COLO829 (cell line): ENCODE results near the gene RCBTB1.
"Not testable (repeated sequence)": the region's sequence is repeated elsewhere in the genome, so short reads cannot be mapped to it uniquely, and the experiment has no call there.

Experiments used
- DNase-seq: peaks from one replicate; pipeline ENCODE4 v3.0.0; 2012; ENCODE audit warnings: low spot score

Gene RCBTB1

GRCh38 chr13:49585220-49586157 lies at the start of gene RCBTB1:
TSS of gene RCBTB1 (minus strand) at chr13:49585558. CDS start at chr13:49567279, 18,279 bp downstream.
- peak; percentile 66 for DNase-seq

GRCh38 chr13:49633710-49634109 lies 48.4 kb upstream of the RCBTB1 start:
- DNase-seq = no peak

DNA sequence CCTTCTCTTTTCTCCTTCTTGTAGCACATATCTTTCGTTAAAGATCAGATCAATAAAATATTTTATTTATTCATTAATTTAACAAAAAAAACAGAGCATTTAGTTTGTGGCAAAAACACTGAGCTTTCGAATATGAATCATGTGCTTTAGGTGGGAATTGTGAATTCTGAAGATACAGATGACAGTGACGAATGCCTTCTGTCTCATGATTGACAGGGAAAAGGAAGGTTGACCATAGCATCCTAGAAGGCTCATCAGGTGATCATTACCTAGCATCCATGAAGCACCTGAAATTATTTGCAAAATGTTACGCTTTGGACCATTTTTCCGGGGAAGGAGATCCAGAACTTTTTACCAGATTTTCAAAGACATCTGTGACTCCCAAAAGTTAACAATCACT lies 46.8 kb upstream of the RCBTB1 start:
- no peak for DNase-seq

DNA sequence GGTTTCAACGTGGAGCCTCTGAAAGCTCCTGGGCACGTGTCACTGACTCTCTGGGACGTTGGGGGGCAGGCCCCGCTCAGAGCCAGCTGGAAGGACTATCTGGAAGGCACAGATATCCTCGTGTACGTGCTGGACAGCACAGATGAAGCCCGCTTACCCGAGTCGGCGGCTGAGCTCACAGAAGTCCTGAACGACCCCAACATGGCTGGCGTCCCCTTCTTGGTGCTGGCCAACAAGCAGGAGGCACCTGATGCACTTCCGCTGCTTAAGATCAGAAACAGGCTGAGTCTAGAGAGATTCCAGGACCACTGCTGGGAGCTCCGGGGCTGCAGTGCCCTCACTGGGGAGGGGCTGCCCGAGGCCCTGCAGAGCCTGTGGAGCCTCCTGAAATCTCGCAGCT lies 45.2 kb upstream of the RCBTB1 start:
- no peak for DNase-seq

- DNase-seq = no peak
Measured at GRCh38 chr13:49629947-49630346, 44.6 kb upstream of the RCBTB1 start.

DNA sequence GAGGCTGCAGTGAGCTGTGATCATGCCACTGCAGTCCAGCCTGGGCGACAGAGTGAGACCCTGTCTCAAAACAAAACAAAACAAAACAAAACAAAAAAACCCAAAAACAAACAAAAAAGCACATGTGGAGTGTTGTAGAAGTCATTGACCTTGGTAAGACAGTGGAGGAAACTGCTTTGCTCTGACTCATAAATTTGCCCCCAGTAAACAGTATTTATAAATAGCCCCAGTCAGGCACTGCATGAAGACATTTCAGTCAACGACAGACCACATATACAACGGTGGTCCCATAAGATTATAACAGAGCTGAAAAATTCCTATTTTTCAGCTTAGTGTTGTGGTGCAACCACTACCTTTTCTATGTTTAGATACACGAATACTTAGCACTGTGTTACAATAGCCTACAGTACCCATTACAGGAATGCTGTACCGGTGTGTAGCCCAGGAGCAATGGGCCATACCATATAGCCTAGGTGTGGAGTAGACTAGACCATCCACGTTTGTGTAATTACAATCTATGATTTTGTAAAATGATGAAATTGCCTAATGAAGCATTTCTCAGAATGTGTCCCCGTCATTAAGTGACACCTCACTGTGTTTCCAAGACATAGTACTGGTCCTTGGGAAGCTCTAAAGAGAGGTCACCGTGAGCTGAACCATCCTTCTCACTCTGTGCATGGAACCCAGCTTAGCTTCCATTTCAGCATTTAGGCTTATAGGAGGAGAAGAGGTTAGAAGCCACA lies 44.0 kb upstream of the RCBTB1 start:
- no peak for DNase-seq

DNA sequence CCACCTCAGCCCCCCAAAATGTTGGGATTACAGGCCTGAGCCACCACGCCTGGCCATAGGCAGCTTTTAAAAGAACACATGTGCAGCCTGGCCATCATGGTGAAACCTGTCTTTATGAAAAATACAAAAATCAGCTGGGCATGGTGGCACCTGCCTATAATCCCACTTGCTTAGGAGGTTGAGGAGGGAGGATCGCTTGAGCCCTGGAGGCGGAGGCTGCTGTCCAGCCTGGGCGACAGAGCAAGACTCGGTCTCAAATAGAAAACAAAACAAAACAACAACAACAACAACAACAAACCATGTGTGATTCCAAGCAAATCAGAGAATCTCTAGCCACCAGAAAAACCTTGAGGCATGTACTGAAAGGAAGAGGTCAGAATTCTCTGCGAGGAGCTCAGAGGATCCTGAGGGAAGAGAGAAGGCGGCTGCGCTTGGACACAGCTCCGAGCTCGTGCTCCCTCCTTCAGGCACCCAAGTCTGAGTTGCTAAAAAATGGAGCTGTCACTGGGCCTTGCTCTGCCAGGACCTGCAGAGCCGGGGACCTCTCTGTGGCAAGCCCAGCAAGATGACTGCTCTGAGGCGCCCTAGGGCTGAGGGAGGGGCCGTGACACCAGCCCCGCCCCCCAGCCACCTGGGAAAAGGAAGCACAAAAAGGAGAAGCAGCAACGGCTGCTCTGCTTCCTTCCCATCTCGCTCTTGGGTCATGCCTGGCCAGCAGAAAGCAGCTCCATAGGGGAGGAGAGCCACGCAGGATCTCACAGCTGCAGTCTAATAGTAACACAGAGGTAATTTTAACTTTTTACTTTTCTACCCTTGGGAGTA lies 42.7 kb upstream of the RCBTB1 start, which contains the start of gene ARL11:
Gene ARL11, plus strand, starts transcription at position 677 of the 822 bp plus-strand sequence. CDS start 1,941 bp downstream, outside the sequence.
- DNase-seq = no peak

DNA sequence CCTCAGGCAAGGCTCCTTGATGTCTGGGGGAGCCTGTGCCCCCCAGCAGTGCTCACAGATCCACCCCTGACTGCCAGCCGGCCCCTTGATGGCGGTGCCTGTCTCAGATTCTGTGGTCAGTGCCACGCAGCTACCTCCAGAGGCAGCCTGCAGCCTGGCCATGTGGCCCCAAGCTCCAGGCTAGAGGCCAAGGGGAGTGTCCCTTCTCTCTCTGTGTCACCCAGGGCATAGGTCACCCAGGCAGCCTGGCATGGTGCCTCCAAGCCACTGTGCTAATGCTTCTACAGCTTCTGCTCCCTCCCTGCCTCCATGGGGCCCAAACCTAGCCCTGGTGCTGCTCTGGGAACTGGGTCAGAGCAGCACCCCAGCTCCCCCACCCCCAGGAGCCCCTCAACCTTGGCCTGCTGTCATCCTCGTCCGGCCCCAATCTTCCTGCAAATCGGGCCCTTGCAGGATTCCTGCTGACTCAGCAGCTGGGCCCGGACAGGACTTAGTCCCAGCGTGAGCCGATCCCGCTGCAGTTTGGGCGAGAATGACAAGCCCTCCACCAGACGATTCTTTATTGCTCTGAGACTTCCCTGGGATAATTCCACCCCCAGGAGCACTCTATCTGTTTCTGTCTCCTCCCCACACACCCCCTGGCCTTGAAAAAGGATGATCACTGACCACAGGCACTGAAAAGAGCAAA lies 40.2 kb upstream of the RCBTB1 start:
- DNase-seq = no peak

GRCh38 chr13:49624229-49624628 lies 38.9 kb upstream of the RCBTB1 start:
- no peak for DNase-seq

DNA sequence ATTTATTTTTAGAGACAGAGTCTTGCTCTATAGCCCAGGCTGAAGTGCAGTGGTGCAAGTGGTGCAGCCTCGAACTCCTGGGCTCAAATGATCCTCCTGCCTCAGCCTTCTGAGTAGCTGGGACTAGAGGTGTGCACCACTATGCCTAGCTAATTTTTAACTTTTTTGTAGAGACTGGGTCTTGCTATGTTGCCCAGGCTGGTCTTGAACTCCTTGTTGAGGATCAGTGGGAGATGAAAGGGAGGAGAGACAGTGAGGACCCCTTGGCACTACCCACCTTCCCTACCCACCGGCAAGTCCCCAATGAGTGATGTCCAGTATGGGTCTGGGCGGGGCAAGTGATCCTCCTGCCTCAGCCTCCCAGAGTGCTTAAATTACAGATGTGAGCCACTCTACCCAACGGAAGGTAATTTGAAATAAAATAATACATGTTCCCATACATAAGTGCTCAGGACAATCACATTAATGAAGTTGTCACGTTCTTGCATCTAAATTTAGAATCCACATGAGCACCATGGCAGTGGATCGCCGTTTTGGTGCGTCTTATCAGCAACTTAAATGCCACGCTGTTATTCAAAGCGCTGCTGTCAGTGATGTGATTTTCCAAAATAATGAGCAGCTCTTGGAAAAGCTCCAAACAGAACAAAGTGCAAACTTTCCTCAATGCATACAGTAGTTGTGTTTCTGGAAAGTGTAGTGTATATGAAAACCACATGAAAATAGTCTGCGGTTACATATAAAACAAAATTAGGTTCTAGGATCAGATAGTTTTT lies 37.0 kb upstream of the RCBTB1 start:
- DNase-seq = no peak

DNA sequence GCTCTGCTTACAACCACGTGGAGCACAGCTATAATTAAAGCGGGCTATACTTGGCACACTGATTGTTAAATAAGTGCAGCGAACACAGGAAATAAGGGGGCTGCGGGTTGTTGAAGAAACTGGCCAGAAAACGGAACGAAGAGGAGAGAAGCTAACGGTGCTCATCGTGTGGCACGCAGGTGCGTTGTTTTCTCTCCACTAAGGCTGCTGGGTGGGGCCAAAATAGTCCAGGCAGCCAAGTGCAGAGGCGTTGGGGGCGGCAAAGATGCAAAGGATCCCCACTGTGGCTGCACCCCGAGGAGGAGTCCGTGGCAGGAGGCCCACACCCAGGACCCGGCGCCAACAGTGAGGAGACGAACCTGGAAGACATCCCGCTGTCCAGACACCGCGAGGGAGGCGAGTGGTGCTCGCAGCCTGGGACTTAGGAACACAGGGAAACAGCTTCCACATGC lies 34.8 kb upstream of the RCBTB1 start:
- no peak for DNase-seq

DNA sequence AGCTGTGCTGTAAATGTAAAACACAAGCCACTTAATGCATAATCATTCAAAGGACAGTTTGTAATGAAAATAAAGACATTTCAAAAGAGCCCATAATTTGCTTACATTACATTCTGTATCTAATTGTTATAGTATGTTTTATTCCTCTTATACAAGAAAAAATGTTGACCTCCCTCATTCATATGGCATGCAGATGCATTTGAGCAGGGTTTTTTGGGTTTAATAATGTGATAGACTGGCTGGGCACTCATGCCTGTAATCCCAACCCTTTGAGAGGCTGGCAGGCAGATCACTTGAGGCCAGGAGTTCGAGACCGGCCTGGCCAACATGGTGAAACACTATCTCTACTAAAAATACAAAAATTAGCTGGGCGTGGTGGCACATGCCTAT lies 31.3 kb upstream of the RCBTB1 start:
- DNase-seq = no peak

DNA sequence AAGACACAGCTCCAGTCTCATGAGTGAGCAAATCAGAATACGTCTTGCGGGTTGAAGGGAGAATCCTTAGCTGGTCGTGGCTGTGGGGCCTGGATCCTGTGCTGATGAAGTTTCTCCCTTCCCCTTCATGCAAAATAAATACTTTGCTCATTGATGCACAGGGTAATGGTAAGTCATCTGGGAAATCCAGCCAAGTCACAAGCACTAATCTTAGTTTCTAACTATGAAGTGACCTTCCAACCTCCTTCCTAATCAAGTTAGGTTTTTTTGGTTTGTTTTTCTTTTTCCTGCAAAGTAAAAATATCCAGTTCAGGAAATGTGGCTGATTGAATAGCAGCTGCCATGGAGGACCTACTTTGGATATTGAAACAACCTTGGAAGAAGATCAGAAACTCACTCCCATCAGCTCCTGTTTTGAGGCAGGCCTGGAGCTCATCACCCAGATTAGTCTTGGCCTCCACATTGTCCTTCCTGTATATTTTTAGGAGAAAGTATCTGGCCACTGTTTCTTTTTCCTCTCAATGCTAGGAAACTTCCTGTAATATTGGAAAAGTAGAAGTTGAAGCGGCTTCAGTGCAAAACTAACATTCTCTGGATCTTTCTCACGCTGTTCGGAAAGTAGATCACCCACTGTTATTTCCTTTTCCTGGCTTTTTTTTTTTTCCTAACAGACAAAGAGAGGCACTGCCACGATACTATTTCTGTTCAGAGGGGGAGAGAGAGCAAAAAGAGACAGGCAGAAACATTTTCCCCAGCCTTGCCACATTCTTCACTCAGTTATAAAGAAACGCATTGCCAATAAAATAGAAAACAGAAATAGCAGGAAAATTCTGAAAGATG lies 30.7 kb upstream of the RCBTB1 start:
- DNase-seq = no peak

GRCh38 chr13:49612042-49612441 lies 26.7 kb upstream of the RCBTB1 start:
- not testable (repeated sequence) for DNase-seq

DNA sequence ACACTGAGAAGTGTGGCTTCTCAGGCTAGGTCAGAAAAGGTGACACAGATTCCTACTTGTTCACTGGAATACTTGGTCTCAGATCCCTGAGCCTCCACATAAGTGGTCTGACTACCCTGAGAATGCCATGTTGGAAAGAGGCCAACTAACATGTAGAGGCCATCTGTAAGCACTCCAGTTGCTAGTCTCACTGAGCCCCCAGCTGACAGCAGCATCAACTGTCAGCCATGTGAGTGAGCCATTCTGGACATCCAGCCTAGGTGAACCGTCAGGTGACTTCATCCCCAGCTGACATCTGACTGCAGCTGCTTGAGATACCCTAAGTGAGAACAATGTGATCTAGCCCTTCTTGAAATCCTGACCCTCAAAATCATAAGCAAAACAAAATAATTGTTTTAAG lies 24.8 kb upstream of the RCBTB1 start:
- no peak for DNase-seq

GRCh38 chr13:49608651-49609331 lies 23.4 kb upstream of the RCBTB1 start:
- no peak for DNase-seq

GRCh38 chr13:49607761-49608160 lies 22.4 kb upstream of the RCBTB1 start:
- no peak for DNase-seq

- peak; percentile 79 for DNase-seq
Measured at GRCh38 chr13:49606747-49607648, 21.6 kb upstream of the RCBTB1 start.
